ENCODE results near the gene MSH6.

- TF ChIP-seq CTCF (IDR thresholded peaks at IDR 0.05; ENCODE audit: insufficient read depth, low read depth, low read length) (no peak), EZH2 (IDR thresholded peaks at IDR 0.05; ENCODE audit: insufficient read depth, low read length) (no peak)
Observed at GRCh38 chr2:47772343-47772742, 10.6 kb upstream of the MSH6 start.

All from astrocyte (in vitro differentiated cells and primary cell).